WTC11 (cell line): ENCODE data around the gene PKMYT1. TPM values are rescaled to one million over a fixed set of nuclear protein-coding genes. Genes with fewer than 3 reads are reported as not detected.
A peak's percentile ranks its signal among the peaks of the same experiment; 100 is the strongest.

ENCODE experiments used
- ATAC-seq: fragments of 200-7000 bp; cut with Tn5 transposase; 2 replicates; pipeline ENCODE4 v1.10.0; 2021; ENCODE audit warnings: mild to moderate bottlenecking, moderate library complexity
- CTCF ChIA-PET: fragments of 300-600 bp; sonication (Branson Sonifier 250); formaldehyde crosslinking; loops from one replicate; lab custom pipeline; 2021; ENCODE audit warnings: antibody characterized with exemption; lab: Charles Lee
- POLR2A ChIA-PET: fragments of 350-600 bp; sonication (Branson Sonifier 250); formaldehyde crosslinking; loops from one replicate; lab custom pipeline; 2021; ENCODE audit warnings: antibody characterized with exemption; lab: Charles Lee
- DNase-seq: peaks from one replicate; pipeline ENCODE4 v3.0.0; 2021; ENCODE audit warnings: low spot score
- H3K27ac Mint-ChIP-seq: 2 replicates; pipeline ENCODE4 v1.8.0; 2021; ENCODE audit warnings: mixed read lengths
- H3K27me3 Mint-ChIP-seq: 2 replicates; pipeline ENCODE4 v1.8.0; 2021; ENCODE audit warnings: low read depth, mild to moderate bottlenecking, moderate library complexity, mixed read lengths
- H3K36me3 Mint-ChIP-seq: 2 replicates; pipeline ENCODE4 v1.8.0; 2021; ENCODE audit warnings: mixed read lengths
- H3K4me1 Mint-ChIP-seq: 2 replicates; pipeline ENCODE4 v1.8.0; 2022; ENCODE audit warnings: mixed read lengths
- H3K4me3 Mint-ChIP-seq: 2 replicates; pipeline ENCODE4 v1.8.0; 2021; ENCODE audit warnings: mild to moderate bottlenecking, moderate library complexity, mixed read lengths
- H3K9me3 Mint-ChIP-seq: 2 replicates; pipeline ENCODE4 v1.8.0; 2021; ENCODE audit warnings: mixed read lengths
- EMX1 ChIP-seq: fragments of 250-450 bp; sonication (Bioruptor Pico); IDR thresholded peaks from 2 replicates; pipeline ENCODE4 v1.8.0; 2021; ENCODE audit warnings: mild to moderate bottlenecking
- GTF2I ChIP-seq: fragments of 250-450 bp; sonication (Bioruptor Pico); conservative IDR thresholded peaks from 2 replicates; pipeline ENCODE4 v1.4.0; 2021; ENCODE audit warnings: mild to moderate bottlenecking
- MXD4 ChIP-seq: fragments of 250-450 bp; sonication (Bioruptor Pico); IDR thresholded peaks from 2 replicates; pipeline ENCODE4 v1.8.0; 2021; ENCODE audit warnings: mild to moderate bottlenecking, moderate library complexity, borderline replicate concordance
- NFATC4 ChIP-seq: fragments of 250-450 bp; sonication (Bioruptor Pico); IDR thresholded peaks from 2 replicates; pipeline ENCODE4 v1.9.0; 2021; ENCODE audit warnings: mild to moderate bottlenecking
- NFE2L1 ChIP-seq: sonication (generic); formaldehyde crosslinking; IDR thresholded peaks from 2 replicates; pipeline ENCODE4 v1.8.1; 2023; ENCODE audit warnings: missing genetic modification reagents
- SOX15 ChIP-seq: fragments of 250-450 bp; sonication (Bioruptor Pico); IDR thresholded peaks from 2 replicates; pipeline ENCODE4 v1.9.0; 2021; ENCODE audit warnings: mild to moderate bottlenecking
- TCF7 ChIP-seq: sonication (generic); formaldehyde crosslinking; IDR thresholded peaks from 2 replicates; pipeline ENCODE4 v1.8.0; 2022; ENCODE audit warnings: mild to moderate bottlenecking, low read depth, missing genetic modification reagents, moderate library complexity
- total RNA-seq: library from RNA; stranded (reverse); gene quantifications from 3 replicates; pipeline ENCODE4 v1.2.3, GENCODE V29; 2021
- TF ChIP-seq, protein P1 (sequence below): sonication (generic); formaldehyde crosslinking; IDR thresholded peaks from 2 replicates; pipeline ENCODE4 v1.8.0; 2023; ENCODE audit warnings: missing genetic modification reagents, mild to moderate bottlenecking, borderline replicate concordance
- TF ChIP-seq, protein P2 (sequence below): sonication (generic); formaldehyde crosslinking; IDR thresholded peaks from 2 replicates; pipeline ENCODE4 v1.8.0; 2023; ENCODE audit warnings: mild to moderate bottlenecking, missing genetic modification reagents
- TF ChIP-seq, protein P3 (sequence below): fragments of 250-450 bp; sonication (Bioruptor Pico); IDR thresholded peaks from 2 replicates; pipeline ENCODE4 v1.9.0; 2021; ENCODE audit warnings: mild to moderate bottlenecking

The PKMYT1 gene
- total RNA-seq, 1 experiment from 2014 or later: 120 TPM

DNA sequence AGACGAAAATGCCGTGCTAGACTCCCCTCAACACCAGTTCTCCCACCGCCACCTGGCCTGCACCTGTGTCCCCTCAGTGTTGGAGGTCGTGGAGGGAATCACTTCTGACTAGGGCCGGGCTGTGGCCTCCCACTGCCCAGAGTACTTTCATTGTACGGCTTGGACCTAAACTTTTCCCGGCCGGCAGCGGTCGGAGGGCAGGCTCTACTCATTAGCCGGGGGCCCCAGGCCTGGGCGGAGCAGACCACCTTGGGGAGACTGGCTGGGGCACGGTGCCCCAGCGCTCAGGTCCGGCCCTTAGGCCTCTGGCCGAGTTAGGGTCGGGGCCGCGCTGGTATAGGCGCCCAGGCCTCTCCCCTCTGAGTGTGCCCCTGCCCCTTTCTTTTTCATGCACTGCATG is 37.1 kb upstream of the PKMYT1 start:
- DNase-seq (no peak), ATAC-seq (no peak)
- POLR2A ChIA-PET: interaction anchor here (6.3 to 17.1 kb wide), 2 partner anchors 11 to 12 kb away, joined by 87 to 502 read pairs; partner anchors contain the start of gene CLDN9
- CTCF ChIA-PET: interaction anchor here (1.6 to 8.6 kb wide), 3 partner anchors 10 to 41 kb away, joined by 15 to 360 read pairs (median 292); partner anchors contain the start of gene CLDN9
- Mint-ChIP-seq H3K4me1 (peaks cover 68% of the 10 kb centered on the region), H3K27ac (peak overlapping the region; percentile 90), H3K36me3 (peaks cover 21% of the 10 kb centered on the region), H3K27me3 (peaks cover 5% of the 10 kb centered on the region; the same call in 1 of the 2 replicates), H3K9me3 (no peaks in the 10 kb centered on the region), H3K4me3 (peak overlapping the region; percentile 93)
- TF ChIP-seq, protein P1, sequence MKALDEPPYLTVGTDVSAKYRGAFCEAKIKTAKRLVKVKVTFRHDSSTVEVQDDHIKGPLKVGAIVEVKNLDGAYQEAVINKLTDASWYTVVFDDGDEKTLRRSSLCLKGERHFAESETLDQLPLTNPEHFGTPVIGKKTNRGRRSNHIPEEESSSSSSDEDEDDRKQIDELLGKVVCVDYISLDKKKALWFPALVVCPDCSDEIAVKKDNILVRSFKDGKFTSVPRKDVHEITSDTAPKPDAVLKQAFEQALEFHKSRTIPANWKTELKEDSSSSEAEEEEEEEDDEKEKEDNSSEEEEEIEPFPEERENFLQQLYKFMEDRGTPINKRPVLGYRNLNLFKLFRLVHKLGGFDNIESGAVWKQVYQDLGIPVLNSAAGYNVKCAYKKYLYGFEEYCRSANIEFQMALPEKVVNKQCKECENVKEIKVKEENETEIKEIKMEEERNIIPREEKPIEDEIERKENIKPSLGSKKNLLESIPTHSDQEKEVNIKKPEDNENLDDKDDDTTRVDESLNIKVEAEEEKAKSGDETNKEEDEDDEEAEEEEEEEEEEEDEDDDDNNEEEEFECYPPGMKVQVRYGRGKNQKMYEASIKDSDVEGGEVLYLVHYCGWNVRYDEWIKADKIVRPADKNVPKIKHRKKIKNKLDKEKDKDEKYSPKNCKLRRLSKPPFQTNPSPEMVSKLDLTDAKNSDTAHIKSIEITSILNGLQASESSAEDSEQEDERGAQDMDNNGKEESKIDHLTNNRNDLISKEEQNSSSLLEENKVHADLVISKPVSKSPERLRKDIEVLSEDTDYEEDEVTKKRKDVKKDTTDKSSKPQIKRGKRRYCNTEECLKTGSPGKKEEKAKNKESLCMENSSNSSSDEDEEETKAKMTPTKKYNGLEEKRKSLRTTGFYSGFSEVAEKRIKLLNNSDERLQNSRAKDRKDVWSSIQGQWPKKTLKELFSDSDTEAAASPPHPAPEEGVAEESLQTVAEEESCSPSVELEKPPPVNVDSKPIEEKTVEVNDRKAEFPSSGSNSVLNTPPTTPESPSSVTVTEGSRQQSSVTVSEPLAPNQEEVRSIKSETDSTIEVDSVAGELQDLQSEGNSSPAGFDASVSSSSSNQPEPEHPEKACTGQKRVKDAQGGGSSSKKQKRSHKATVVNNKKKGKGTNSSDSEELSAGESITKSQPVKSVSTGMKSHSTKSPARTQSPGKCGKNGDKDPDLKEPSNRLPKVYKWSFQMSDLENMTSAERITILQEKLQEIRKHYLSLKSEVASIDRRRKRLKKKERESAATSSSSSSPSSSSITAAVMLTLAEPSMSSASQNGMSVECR (CRISPR knock-in tag): no peak; the same call in 1 of the 2 replicates
- no peak for TF ChIP-seq SOX15 (CRISPR knock-in tag)
- TF ChIP-seq GTF2I: no peak
- 0 out of 2 replicates have a peak, but pooled peaks have one; percentile 17 for TF ChIP-seq NFE2L1
- TF ChIP-seq, protein P2, sequence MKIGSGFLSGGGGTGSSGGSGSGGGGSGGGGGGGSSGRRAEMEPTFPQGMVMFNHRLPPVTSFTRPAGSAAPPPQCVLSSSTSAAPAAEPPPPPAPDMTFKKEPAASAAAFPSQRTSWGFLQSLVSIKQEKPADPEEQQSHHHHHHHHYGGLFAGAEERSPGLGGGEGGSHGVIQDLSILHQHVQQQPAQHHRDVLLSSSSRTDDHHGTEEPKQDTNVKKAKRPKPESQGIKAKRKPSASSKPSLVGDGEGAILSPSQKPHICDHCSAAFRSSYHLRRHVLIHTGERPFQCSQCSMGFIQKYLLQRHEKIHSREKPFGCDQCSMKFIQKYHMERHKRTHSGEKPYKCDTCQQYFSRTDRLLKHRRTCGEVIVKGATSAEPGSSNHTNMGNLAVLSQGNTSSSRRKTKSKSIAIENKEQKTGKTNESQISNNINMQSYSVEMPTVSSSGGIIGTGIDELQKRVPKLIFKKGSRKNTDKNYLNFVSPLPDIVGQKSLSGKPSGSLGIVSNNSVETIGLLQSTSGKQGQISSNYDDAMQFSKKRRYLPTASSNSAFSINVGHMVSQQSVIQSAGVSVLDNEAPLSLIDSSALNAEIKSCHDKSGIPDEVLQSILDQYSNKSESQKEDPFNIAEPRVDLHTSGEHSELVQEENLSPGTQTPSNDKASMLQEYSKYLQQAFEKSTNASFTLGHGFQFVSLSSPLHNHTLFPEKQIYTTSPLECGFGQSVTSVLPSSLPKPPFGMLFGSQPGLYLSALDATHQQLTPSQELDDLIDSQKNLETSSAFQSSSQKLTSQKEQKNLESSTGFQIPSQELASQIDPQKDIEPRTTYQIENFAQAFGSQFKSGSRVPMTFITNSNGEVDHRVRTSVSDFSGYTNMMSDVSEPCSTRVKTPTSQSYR: no peak
- 0 out of 2 replicates have a peak, but pooled peaks have one; percentile 12 for TF ChIP-seq EMX1 (CRISPR knock-in tag)
- 0 out of 2 replicates have a peak, but pooled peaks have one; percentile 27 for TF ChIP-seq TCF7 (CRISPR knock-in tag)

DNA sequence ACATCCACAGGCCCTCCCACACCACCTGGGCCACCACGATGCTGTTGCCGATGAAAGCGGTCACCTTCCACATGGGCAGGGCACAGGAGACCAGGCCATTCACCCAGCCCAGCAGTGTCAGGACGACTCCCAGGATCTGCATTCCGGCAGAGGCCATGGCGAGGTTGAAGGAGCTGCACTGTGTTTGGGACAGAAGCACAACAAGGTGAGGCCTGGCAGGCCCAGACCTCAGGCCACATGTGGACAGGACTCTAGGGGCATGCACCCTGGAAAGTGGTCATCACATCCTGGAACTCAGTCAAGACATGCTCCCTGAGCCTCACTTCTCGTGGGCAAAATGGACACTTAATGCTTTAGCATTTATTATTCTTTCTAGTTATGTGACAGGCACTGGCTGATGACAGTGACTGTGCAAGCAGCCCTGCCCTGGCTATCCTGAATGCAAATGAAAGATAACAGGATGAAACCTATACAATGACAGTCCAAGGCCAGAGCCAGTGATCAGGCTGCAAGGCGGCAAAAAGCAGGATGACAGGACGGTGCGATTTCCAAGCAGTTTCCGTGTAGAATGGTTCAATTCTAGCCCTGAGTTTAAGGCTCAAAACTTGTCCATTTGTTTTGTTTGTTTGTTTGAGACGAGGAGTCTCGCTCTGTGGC is 35.7 kb upstream of the PKMYT1 start:
- Mint-ChIP-seq H3K9me3 (no peaks in the 10 kb centered on the region), H3K4me1 (peaks cover 69% of the 10 kb centered on the region), H3K4me3 (peak overlapping the region; percentile 93), H3K27me3 (peaks cover 5% of the 10 kb centered on the region; the same call in 1 of the 2 replicates), H3K27ac (peak overlapping the region; percentile 96), H3K36me3 (peaks cover 21% of the 10 kb centered on the region)
- POLR2A ChIA-PET: interaction anchor here (6.3 to 17.1 kb wide), 2 partner anchors 10 to 14 kb away, joined by 87 to 502 read pairs; partner anchors contain the start of gene CLDN9
- ATAC-seq (no peak), DNase-seq (no peak)
- CTCF ChIA-PET: interaction anchor here (0.6 to 3.0 kb wide), 4 partner anchors 11 to 43 kb away, joined by 3 to 35 read pairs (median 10); no protein-coding TSS in a partner anchor
- TF ChIP-seq, protein P2: no peak
- TF ChIP-seq NFATC4 (CRISPR knock-in tag) (0 out of 2 replicates have a peak, but pooled peaks have one; percentile 26), EMX1 (CRISPR knock-in tag) (0 out of 2 replicates have a peak, but pooled peaks have one; percentile 35), MXD4 (CRISPR knock-in tag) (no peak)
- TF ChIP-seq, protein P3, sequence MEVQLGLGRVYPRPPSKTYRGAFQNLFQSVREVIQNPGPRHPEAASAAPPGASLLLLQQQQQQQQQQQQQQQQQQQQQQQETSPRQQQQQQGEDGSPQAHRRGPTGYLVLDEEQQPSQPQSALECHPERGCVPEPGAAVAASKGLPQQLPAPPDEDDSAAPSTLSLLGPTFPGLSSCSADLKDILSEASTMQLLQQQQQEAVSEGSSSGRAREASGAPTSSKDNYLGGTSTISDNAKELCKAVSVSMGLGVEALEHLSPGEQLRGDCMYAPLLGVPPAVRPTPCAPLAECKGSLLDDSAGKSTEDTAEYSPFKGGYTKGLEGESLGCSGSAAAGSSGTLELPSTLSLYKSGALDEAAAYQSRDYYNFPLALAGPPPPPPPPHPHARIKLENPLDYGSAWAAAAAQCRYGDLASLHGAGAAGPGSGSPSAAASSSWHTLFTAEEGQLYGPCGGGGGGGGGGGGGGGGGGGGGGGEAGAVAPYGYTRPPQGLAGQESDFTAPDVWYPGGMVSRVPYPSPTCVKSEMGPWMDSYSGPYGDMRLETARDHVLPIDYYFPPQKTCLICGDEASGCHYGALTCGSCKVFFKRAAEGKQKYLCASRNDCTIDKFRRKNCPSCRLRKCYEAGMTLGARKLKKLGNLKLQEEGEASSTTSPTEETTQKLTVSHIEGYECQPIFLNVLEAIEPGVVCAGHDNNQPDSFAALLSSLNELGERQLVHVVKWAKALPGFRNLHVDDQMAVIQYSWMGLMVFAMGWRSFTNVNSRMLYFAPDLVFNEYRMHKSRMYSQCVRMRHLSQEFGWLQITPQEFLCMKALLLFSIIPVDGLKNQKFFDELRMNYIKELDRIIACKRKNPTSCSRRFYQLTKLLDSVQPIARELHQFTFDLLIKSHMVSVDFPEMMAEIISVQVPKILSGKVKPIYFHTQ (CRISPR knock-in tag): 0 out of 2 replicates have a peak, but pooled peaks have one; percentile 38
